K562 (cell line): ENCODE results near the gene HMGA1. TPM values are rescaled to one million over a fixed set of nuclear protein-coding genes. Genes with fewer than 3 reads are reported as not detected.

ENCODE experiments used
- AFF4 ChIP-seq: sonication (generic); formaldehyde crosslinking; IDR thresholded peaks from 2 replicates; pipeline ENCODE4 v1.8.0; 2023; ENCODE audit warnings: mild to moderate bottlenecking, missing genetic modification reagents
- ATF6 ChIP-seq: sonication (generic); formaldehyde crosslinking; IDR thresholded peaks from 2 replicates; pipeline ENCODE4 v1.4.0; 2020; ENCODE audit warnings: mild to moderate bottlenecking, missing genetic modification reagents
- CBFB ChIP-seq: sonication (generic); formaldehyde crosslinking; IDR thresholded peaks from 2 replicates; pipeline ENCODE4 v1.4.0; 2020; ENCODE audit warnings: mild to moderate bottlenecking, missing genetic modification reagents
- ETS1 ChIP-seq: conservative IDR thresholded peaks from 2 replicates; pipeline ENCODE4 v1.6.1; 2011; ENCODE audit warnings: low read depth, mild to moderate bottlenecking, low read length; ENCODE audit not compliant: control insufficient read depth
- FOXO4 ChIP-seq: fragments of 450-650 bp; formaldehyde crosslinking; IDR thresholded peaks from 2 replicates; pipeline ENCODE4 v1.4.0; 2020; ENCODE audit warnings: mild to moderate bottlenecking, moderate library complexity
- GATAD2B ChIP-seq: fragments of 450-650 bp; IDR thresholded peaks from 2 replicates; pipeline ENCODE4 v1.6.1; 2017; ENCODE audit warnings: mild to moderate bottlenecking, borderline replicate concordance
- KLF16 ChIP-seq: IDR thresholded peaks from 2 replicates; pipeline ENCODE4 v1.6.1; 2016; ENCODE audit warnings: antibody characterized with exemption
- NFIC ChIP-seq: fragments of 450-650 bp; IDR thresholded peaks from 2 replicates; pipeline ENCODE4 v1.6.1; 2017; ENCODE audit warnings: mild to moderate bottlenecking, inconsistent platforms
- RBM15 ChIP-seq: fragments of 200-400 bp; formaldehyde crosslinking; IDR thresholded peaks from 2 replicates; pipeline ENCODE4 v1.6.1; 2018; ENCODE audit warnings: mild to moderate bottlenecking, low read length, moderate library complexity; ENCODE audit not compliant: insufficient read depth
- SRSF1 ChIP-seq: fragments of 200-400 bp; formaldehyde crosslinking; IDR thresholded peaks from 2 replicates; pipeline ENCODE4 v1.6.1; 2017; ENCODE audit warnings: mild to moderate bottlenecking, low read depth, low read length, moderate library complexity
- TFAP4 ChIP-seq: sonication (generic); formaldehyde crosslinking; IDR thresholded peaks from 2 replicates; pipeline ENCODE4 v1.8.0; 2022; ENCODE audit warnings: missing genetic modification reagents, mild to moderate bottlenecking, moderate library complexity, borderline replicate concordance
- ZMIZ1 ChIP-seq, 2 experiments: fragments of 150-350 bp in 1 of 2; IDR thresholded peaks; 2 replicates each; pipeline ENCODE4 v1.6.1; 2012 to 2016; ENCODE audit warnings: low read depth in 2 of 2, low read length in 2 of 2, mild to moderate bottlenecking in 1 of 2, moderate library complexity in 1 of 2
- polyA plus RNA-seq, 8 experiments: library from polyadenylated mRNA; depleted of rRNA in 4 of 8; stranded (reverse) in 5 of 8; unstranded in 3 of 8; fragments of >200 nt; fragmentation: Nextera tagmentation in 2 of 8; fragmentation: Illumina TruSeq in 1 of 8; extraction: Ambion mirVana in 2 of 8; extraction: Trizol in 1 of 8; gene quantifications; 2 replicates each; pipeline versions ENCODE4 v1.2.1 to v1.2.3, GENCODE V29; 2011 to 2014; ENCODE audit warnings: inconsistent platforms in 1 of 8, missing spikeins in 1 of 8
- total RNA-seq, 7 experiments: library from RNA; depleted of rRNA in 6 of 7; stranded (reverse); fragments of >200 nt in 6 of 7; fragmentation: Illumina TruSeq in 2 of 7; extraction: Trizol in 2 of 7; gene quantifications; 2 replicates each; pipeline versions ENCODE4 v1.2.1 to v1.2.3, GENCODE V29; 2011 to 2021; ENCODE audit warnings: low replicate concordance in 1 of 7

HMGA1 gene
- total and polyA plus RNA-seq, 9 of the 15 experiments (the other 6 are each of a cell fraction or from before 2014, with no cell fraction given), result 27.8 to 1,947 (median 594) TPM

- TF ChIP-seq GATAD2B (no peak), RBM15 (no peak), FOXO4 (CRISPR knock-in tag) (no peak), SRSF1 (no peak), TFAP4 (CRISPR knock-in tag) (peak; percentile 70), NFIC (peak; percentile 65; the same call in 1 of the 2 replicates), ATF6 (CRISPR knock-in tag) (no peak), ZMIZ1 (IDR thresholded peaks at IDR 0.05; ENCODE audit: low read depth in 2 of 2, low read length in 2 of 2) (no peak; a peak in 1 of 4 replicates), CBFB (CRISPR knock-in tag) (no peak), ETS1 (no peak), AFF4 (CRISPR knock-in tag) (no peak), KLF16 (no peak)
These were observed 10.1 kb downstream of the HMGA1 start (continued) for GRCh38 chr6:34246563-34247391.
